LNCaP clone FGC (cell line): ENCODE measurements around the gene SKAP1.

Experiments used
- DNase-seq: peaks from one replicate; pipeline ENCODE4 v3.0.0-alpha.2; 2011; ENCODE audit warnings: low read depth
- H3K4me3 ChIP-seq: 2 replicates; pipeline ENCODE4 v1.5.1; 2011; ENCODE audit warnings: mild to moderate bottlenecking, low read depth, low read length, control low read depth
- CTCF ChIP-seq: IDR thresholded peaks from 2 replicates; pipeline ENCODE4 v1.5.1; 2012; ENCODE audit warnings: mild to moderate bottlenecking; ENCODE audit not compliant: control insufficient read depth, insufficient read depth; ENCODE audit errors: extremely low read depth

Gene SKAP1

GRCh38 chr17:48389903-48390302 is 40.1 kb downstream of the SKAP1 start:
- no peak overlapping the region for H3K4me3 ChIP-seq
- no peak for TF ChIP-seq CTCF
- no peak for DNase-seq

- H3K4me3 ChIP-seq = no peak overlapping the region
- DNase-seq = no peak
- no peak for TF ChIP-seq CTCF
Observed at GRCh38 chr17:48388955-48389743, 40.9 kb downstream of the SKAP1 start.

- TF ChIP-seq CTCF = no peak
- DNase-seq = no peak
- H3K4me3 ChIP-seq = no peak overlapping the region
Observed at GRCh38 chr17:48386826-48387225, 43.2 kb downstream of the SKAP1 start.

GRCh38 chr17:48385319-48385718 is 44.7 kb downstream of the SKAP1 start:
- H3K4me3 ChIP-seq = no peak overlapping the region
- DNase-seq = no peak
- no peak for TF ChIP-seq CTCF

GRCh38 chr17:48384164-48384563 is 45.9 kb downstream of the SKAP1 start:
- DNase-seq = no peak
- no peak overlapping the region for H3K4me3 ChIP-seq
- no peak for TF ChIP-seq CTCF

GRCh38 chr17:48382989-48383388 is 47.0 kb downstream of the SKAP1 start:
- no peak overlapping the region for H3K4me3 ChIP-seq
- TF ChIP-seq CTCF = no peak
- DNase-seq = no peak
